HepG2 (cell line): ENCODE data around the gene PWP1. TPM values are rescaled to one million over a fixed set of nuclear protein-coding genes. Genes with fewer than 3 reads are reported as not detected.
A peak's percentile ranks its signal among the peaks of the same experiment; 100 is the strongest.

ENCODE experiments used
- AHR ChIP-seq: IDR thresholded peaks from 2 replicates; pipeline ENCODE4 v1.6.1; 2018; ENCODE audit warnings: missing genetic modification reagents, missing compliant biosample characterization
- ARID2 ChIP-seq: sonication (generic); formaldehyde crosslinking; IDR thresholded peaks from 2 replicates; pipeline ENCODE4 v1.8.1; 2022; ENCODE audit warnings: mild to moderate bottlenecking, missing genetic modification reagents, borderline replicate concordance
- ATF3 ChIP-seq: sonication (generic); formaldehyde crosslinking; IDR thresholded peaks from 2 replicates; pipeline ENCODE4 v1.4.0; 2020; ENCODE audit warnings: missing genetic modification reagents
- ATF5 ChIP-seq: sonication (generic); formaldehyde crosslinking; IDR thresholded peaks from 2 replicates; pipeline ENCODE4 v1.4.0; 2020; ENCODE audit warnings: mild to moderate bottlenecking, low read depth, missing genetic modification reagents
- FOXM1 ChIP-seq: sonication (generic); formaldehyde crosslinking; IDR thresholded peaks from 2 replicates; pipeline ENCODE4 v1.5.0; 2020; ENCODE audit warnings: missing genetic modification reagents
- MED1 ChIP-seq: sonication (generic); formaldehyde crosslinking; IDR thresholded peaks from 2 replicates; pipeline ENCODE4 v1.4.0; 2020; ENCODE audit warnings: missing genetic modification reagents
- NBN ChIP-seq: fragments of 450-650 bp; conservative IDR thresholded peaks from 2 replicates; pipeline ENCODE4 v1.6.1; 2017
- PHF21A ChIP-seq: sonication (generic); formaldehyde crosslinking; IDR thresholded peaks from 2 replicates; pipeline ENCODE4 v1.5.0; 2020; ENCODE audit warnings: mild to moderate bottlenecking, missing genetic modification reagents
- SIX1 ChIP-seq: sonication (generic); formaldehyde crosslinking; IDR thresholded peaks from 2 replicates; pipeline ENCODE4 v1.4.0; 2020; ENCODE audit warnings: missing genetic modification reagents, borderline replicate concordance
- SNRNP70 ChIP-seq: fragments of 200-400 bp; formaldehyde crosslinking; IDR thresholded peaks from 2 replicates; pipeline ENCODE4 v1.6.1; 2017; ENCODE audit warnings: mild to moderate bottlenecking, low read depth, low read length, moderate library complexity
- ZBTB38 ChIP-seq: sonication (generic); formaldehyde crosslinking; IDR thresholded peaks from 2 replicates; pipeline ENCODE4 v1.5.1; 2020; ENCODE audit warnings: mild to moderate bottlenecking, missing genetic modification reagents
- ZBTB39 ChIP-seq: sonication (generic); formaldehyde crosslinking; IDR thresholded peaks from 2 replicates; pipeline ENCODE4 v1.5.0; 2020; ENCODE audit warnings: missing genetic modification reagents
- ZNF337 ChIP-seq: sonication (generic); formaldehyde crosslinking; IDR thresholded peaks from 2 replicates; pipeline ENCODE4 v1.5.1; 2020; ENCODE audit warnings: missing genetic modification reagents, low read depth, mild to moderate bottlenecking, borderline replicate concordance
- ZNF382 ChIP-seq: sonication (generic); formaldehyde crosslinking; IDR thresholded peaks from 2 replicates; pipeline ENCODE4 v1.5.0; 2020; ENCODE audit warnings: missing genetic modification reagents, mild to moderate bottlenecking, borderline replicate concordance
- ZNF672 ChIP-seq: sonication (generic); formaldehyde crosslinking; IDR thresholded peaks from 2 replicates; pipeline ENCODE4 v1.8.1; 2022; ENCODE audit warnings: missing genetic modification reagents
- ZNF674 ChIP-seq: sonication (generic); formaldehyde crosslinking; IDR thresholded peaks from 2 replicates; pipeline ENCODE4 v1.5.0; 2020; ENCODE audit warnings: low read depth, mild to moderate bottlenecking, missing genetic modification reagents
- ZNF740 ChIP-seq: sonication (generic); formaldehyde crosslinking; IDR thresholded peaks from 2 replicates; pipeline ENCODE4 v1.4.0; 2020; ENCODE audit warnings: missing genetic modification reagents
- ZSCAN29 ChIP-seq: sonication (generic); formaldehyde crosslinking; conservative IDR thresholded peaks from 2 replicates; pipeline ENCODE4 v1.4.0; 2020; ENCODE audit warnings: mild to moderate bottlenecking, missing genetic modification reagents
- ZZZ3 ChIP-seq: sonication (generic); formaldehyde crosslinking; IDR thresholded peaks from 2 replicates; pipeline ENCODE4 v1.4.0; 2020; ENCODE audit warnings: missing genetic modification reagents, mild to moderate bottlenecking, borderline replicate concordance
- polyA plus RNA-seq, 8 experiments: library from polyadenylated mRNA; depleted of rRNA in 3 of 8; stranded (reverse) in 7 of 8; unstranded in 1 of 8; fragments of >200 nt; fragmentation: Illumina TruSeq in 4 of 8; extraction: Trizol in 4 of 8; gene quantifications; 2 replicates each; pipeline versions ENCODE4 v1.2.1 to v1.2.3, GENCODE V29; 2011 to 2016; ENCODE audit warnings: low read depth in 4 of 8, missing spikeins in 1 of 8, mixed read lengths in 1 of 8; ENCODE audit not compliant: insufficient read depth in 1 of 8
- total RNA-seq, 5 experiments: library from RNA; depleted of rRNA; stranded (reverse); fragments of >200 nt; fragmentation: Illumina TruSeq; extraction: Trizol; gene quantifications; 2 replicates each; pipeline ENCODE4 v1.2.3, GENCODE V29; 2016; ENCODE audit warnings: low read depth in 1 of 5
- TF ChIP-seq, protein P1 (sequence below): IDR thresholded peaks from 2 replicates; pipeline ENCODE4 v1.6.1; 2012; ENCODE audit warnings: low read length, improper control_type of control experiment
- TF ChIP-seq, protein P2 (sequence below): IDR thresholded peaks from 2 replicates; pipeline ENCODE4 v1.6.1; 2018; ENCODE audit warnings: missing genetic modification reagents, mild to moderate bottlenecking, missing compliant biosample characterization

PWP1 gene
- total and polyA plus RNA-seq, 2 of the 13 experiments (the other 11 are each of a cell fraction or from before 2014, with no cell fraction given), result 65.9 to 70.2 TPM

DNA sequence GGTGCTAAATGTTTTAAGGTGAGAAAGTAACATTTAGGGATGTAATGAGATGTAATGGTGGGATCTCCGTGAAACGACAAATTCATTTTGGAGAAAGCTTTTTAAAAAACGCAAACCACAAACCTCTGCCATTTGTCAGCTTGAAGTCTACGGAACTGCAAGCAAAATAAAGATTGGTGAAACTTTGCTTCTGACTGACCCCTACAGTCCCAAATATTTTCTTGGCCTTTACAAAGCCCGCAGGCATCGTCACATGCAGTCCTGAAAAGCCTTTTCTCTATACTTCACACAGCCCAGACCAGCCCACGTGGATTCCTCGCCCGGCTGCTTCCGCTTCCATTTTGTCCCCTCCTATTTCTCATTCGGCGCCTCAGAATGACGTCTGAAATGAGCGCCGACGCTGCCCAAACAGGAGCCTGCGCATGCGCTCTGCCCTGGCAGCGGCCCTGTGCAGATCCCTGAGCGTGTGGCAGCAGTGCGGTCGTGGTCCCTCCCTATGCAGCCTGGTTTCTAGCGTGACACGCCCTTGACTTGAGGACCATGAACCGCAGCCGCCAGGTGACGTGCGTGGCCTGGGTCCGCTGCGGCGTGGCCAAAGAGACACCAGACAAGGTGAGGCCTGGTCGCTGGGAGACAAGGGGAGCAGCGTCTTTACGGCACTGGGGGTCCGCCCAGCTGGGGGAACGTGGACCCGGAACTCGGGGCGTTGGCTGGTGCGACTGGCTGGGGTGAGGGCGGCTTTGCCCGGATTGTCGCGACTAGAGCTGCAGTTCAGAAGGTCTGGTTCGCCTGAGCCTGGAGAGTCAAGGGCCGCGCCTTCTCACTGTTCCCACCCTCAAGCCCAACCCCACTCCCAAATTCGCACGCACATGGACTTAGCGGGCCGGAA is at the start of gene PWP1 (continued):
- no peak for TF ChIP-seq ZNF672
- TF ChIP-seq ARID2, result no peak
- TF ChIP-seq ATF3, result no peak
- TF ChIP-seq AHR, result peak; percentile 97; the same call in 1 of the 2 replicates
- TF ChIP-seq SIX1, result no peak
- TF ChIP-seq ZZZ3 (CRISPR knock-in tag), result peak; percentile 94
- no peak; the same call in 1 of the 2 replicates for TF ChIP-seq ZNF740 (CRISPR knock-in tag)
- no peak for TF ChIP-seq FOXM1 (CRISPR knock-in tag)
- TF ChIP-seq ZSCAN29 (CRISPR knock-in tag), result 0 out of 2 replicates have a peak, but pooled peaks have one; percentile 50
- TF ChIP-seq ZNF674 (CRISPR knock-in tag), result no peak
- TF ChIP-seq ZBTB39 (CRISPR knock-in tag), result no peak; the same call in 1 of the 2 replicates
- TF ChIP-seq SNRNP70, result no peak
- TF ChIP-seq ZNF337 (CRISPR knock-in tag), result peak; percentile 82
- no peak for TF ChIP-seq ZNF382
- TF ChIP-seq ATF5, result no peak
- TF ChIP-seq PHF21A (CRISPR knock-in tag), result no peak; the same call in none of the 2 replicates
- TF ChIP-seq, protein P1, sequence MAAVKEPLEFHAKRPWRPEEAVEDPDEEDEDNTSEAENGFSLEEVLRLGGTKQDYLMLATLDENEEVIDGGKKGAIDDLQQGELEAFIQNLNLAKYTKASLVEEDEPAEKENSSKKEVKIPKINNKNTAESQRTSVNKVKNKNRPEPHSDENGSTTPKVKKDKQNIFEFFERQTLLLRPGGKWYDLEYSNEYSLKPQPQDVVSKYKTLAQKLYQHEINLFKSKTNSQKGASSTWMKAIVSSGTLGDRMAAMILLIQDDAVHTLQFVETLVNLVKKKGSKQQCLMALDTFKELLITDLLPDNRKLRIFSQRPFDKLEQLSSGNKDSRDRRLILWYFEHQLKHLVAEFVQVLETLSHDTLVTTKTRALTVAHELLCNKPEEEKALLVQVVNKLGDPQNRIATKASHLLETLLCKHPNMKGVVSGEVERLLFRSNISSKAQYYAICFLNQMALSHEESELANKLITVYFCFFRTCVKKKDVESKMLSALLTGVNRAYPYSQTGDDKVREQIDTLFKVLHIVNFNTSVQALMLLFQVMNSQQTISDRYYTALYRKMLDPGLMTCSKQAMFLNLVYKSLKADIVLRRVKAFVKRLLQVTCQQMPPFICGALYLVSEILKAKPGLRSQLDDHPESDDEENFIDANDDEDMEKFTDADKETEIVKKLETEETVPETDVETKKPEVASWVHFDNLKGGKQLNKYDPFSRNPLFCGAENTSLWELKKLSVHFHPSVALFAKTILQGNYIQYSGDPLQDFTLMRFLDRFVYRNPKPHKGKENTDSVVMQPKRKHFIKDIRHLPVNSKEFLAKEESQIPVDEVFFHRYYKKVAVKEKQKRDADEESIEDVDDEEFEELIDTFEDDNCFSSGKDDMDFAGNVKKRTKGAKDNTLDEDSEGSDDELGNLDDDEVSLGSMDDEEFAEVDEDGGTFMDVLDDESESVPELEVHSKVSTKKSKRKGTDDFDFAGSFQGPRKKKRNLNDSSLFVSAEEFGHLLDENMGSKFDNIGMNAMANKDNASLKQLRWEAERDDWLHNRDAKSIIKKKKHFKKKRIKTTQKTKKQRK, result no peak
- peak; percentile 93 for TF ChIP-seq ZBTB38 (CRISPR knock-in tag)
- TF ChIP-seq MED1 (CRISPR knock-in tag), result peak; percentile 79; the same call in 1 of the 2 replicates
- no peak for TF ChIP-seq NBN
- TF ChIP-seq, protein P2, sequence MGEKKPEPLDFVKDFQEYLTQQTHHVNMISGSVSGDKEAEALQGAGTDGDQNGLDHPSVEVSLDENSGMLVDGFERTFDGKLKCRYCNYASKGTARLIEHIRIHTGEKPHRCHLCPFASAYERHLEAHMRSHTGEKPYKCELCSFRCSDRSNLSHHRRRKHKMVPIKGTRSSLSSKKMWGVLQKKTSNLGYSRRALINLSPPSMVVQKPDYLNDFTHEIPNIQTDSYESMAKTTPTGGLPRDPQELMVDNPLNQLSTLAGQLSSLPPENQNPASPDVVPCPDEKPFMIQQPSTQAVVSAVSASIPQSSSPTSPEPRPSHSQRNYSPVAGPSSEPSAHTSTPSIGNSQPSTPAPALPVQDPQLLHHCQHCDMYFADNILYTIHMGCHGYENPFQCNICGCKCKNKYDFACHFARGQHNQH (CRISPR knock-in tag), result peak; percentile 90
